B cell (primary cell): ENCODE measurements around the gene MCF2L. TPM values are rescaled to one million over a fixed set of nuclear protein-coding genes. Genes with fewer than 3 reads are reported as not detected.

Source experiments
- ATAC-seq: fragments of 200-7000 bp; cut with Tn5 transposase; one replicate; pipeline ENCODE4 v1.10.0; 2021; ENCODE audit warnings: low read depth, mild to moderate bottlenecking, moderate number of reproducible peaks, moderate library complexity
- CTCF ChIA-PET: fragments of 350-600 bp; sonication (Branson Sonifier 250); formaldehyde crosslinking; loops from one replicate; lab custom pipeline; 2021; ENCODE audit warnings: antibody characterized with exemption, inconsistent platforms; lab: Charles Lee
- POLR2A ChIA-PET: fragments of 350-600 bp; sonication (Branson Sonifier 250); formaldehyde crosslinking; loops from one replicate; lab custom pipeline; 2021; ENCODE audit warnings: antibody characterized with exemption; lab: Charles Lee
- DNase-seq: peaks from one replicate; pipeline ENCODE4 v3.0.0; 2013
- H2AFZ ChIP-seq: 2 replicates; pipeline ENCODE4 v1.6.1; 2012; ENCODE audit warnings: mild to moderate bottlenecking, low read depth, low read length; ENCODE audit not compliant: insufficient read depth, poor library complexity, severe bottlenecking
- H3K27ac ChIP-seq, 2 donors: 1 replicate in 1 of 2; 2 replicates in 1 of 2; pipeline ENCODE4 v1.5.1; 2012 to 2013; ENCODE audit warnings: low read length in 2 of 2, mild to moderate bottlenecking in 2 of 2, moderate library complexity in 1 of 2
- H3K27me3 ChIP-seq, 4 experiments: fragments of 200-600 bp in 1 of 4; sonication (generic) in 1 of 4; replicated peaks in 1 of 4; 1 replicate in 2 of 4; 2 replicates in 2 of 4; pipeline versions ENCODE4 v1.6.1 to v1.7.0; 2013 to 2016; ENCODE audit warnings: low read length in 3 of 4, mild to moderate bottlenecking in 2 of 4, mixed read lengths in 1 of 4, moderate library complexity in 1 of 4; ENCODE audit not compliant: insufficient read depth in 4 of 4, control insufficient read depth in 3 of 4; ENCODE audit errors: control extremely low read depth in 1 of 4
- H3K36me3 ChIP-seq, 2 experiments: replicated peaks in 1 of 2; 1 replicate in 1 of 2; 2 replicates in 1 of 2; pipeline versions ENCODE4 v1.6.1 to v1.7.1; 2013; ENCODE audit warnings: low read length in 1 of 2; ENCODE audit not compliant: insufficient read depth in 2 of 2, control insufficient read depth in 1 of 2; ENCODE audit errors: control extremely low read depth in 1 of 2, extremely low read depth in 1 of 2
- H3K4me1 ChIP-seq, 2 donors: fragments of 200-600 bp in 1 of 2; sonication (generic) in 1 of 2; 1 replicate in 1 of 2; 2 replicates in 1 of 2; pipeline versions ENCODE4 v1.5.1 to v1.6.1; 2013 to 2017; ENCODE audit warnings: low read length in 2 of 2; ENCODE audit not compliant: control insufficient read depth in 2 of 2, insufficient read depth in 2 of 2
- H3K4me2 ChIP-seq: replicated peaks from 2 replicates; pipeline ENCODE3; 2012; ENCODE audit warnings: mild to moderate bottlenecking, low read depth, low read length; ENCODE audit not compliant: poor library complexity, severe bottlenecking
- H3K4me3 ChIP-seq, 5 experiments: fragments of 200-600 bp in 1 of 5; sonication (generic) in 1 of 5; 1 replicate in 3 of 5; 2 replicates in 2 of 5; pipeline versions ENCODE4 v1.5.1 to v1.7.0; 2011 to 2016; ENCODE audit warnings: low read length in 4 of 5, mild to moderate bottlenecking in 4 of 5, low read depth in 2 of 5, control low read depth in 1 of 5, moderate library complexity in 1 of 5; ENCODE audit not compliant: insufficient read depth in 1 of 5; ENCODE audit errors: control extremely low read depth in 1 of 5, extremely low read depth in 1 of 5
- H3K79me2 ChIP-seq: fragments of 200-600 bp; sonication (generic); one replicate; pipeline ENCODE4 v1.6.0; 2016; ENCODE audit warnings: low read length; ENCODE audit not compliant: control insufficient read depth, insufficient read depth
- H3K9ac ChIP-seq: fragments of 200-600 bp; sonication (generic); 2 replicates; pipeline ENCODE4 v1.6.1; 2017; ENCODE audit warnings: mild to moderate bottlenecking, low read length, moderate library complexity
- H3K9me3 ChIP-seq, 3 donors: one replicate each; pipeline versions ENCODE4 v1.6.1 to v1.7.1; 2013; ENCODE audit warnings: low read length in 2 of 3; ENCODE audit not compliant: control insufficient read depth in 2 of 3, insufficient read depth in 1 of 3; ENCODE audit errors: control extremely low read depth in 1 of 3
- H4K20me1 ChIP-seq: 2 replicates; pipeline ENCODE4 v1.6.0; 2012; ENCODE audit warnings: mild to moderate bottlenecking, low read length; ENCODE audit not compliant: insufficient read depth, control insufficient read depth, poor library complexity, severe bottlenecking
- H3K27ac Mint-ChIP-seq: one replicate; pipeline ENCODE4 v1.8.0; 2021; ENCODE audit warnings: mixed read lengths
- H3K27me3 Mint-ChIP-seq: one replicate; pipeline ENCODE4 v1.8.0; 2021; ENCODE audit warnings: mixed read lengths
- H3K4me1 Mint-ChIP-seq: one replicate; pipeline ENCODE4 v1.8.0; 2021; ENCODE audit warnings: mixed read lengths
- H3K4me3 Mint-ChIP-seq: one replicate; pipeline ENCODE4 v1.8.0; 2021; ENCODE audit warnings: mixed read lengths
- H3K9me3 Mint-ChIP-seq: one replicate; pipeline ENCODE4 v1.8.0; 2022; ENCODE audit warnings: mixed read lengths; ENCODE audit not compliant: insufficient read depth
- CTCF ChIP-seq: fragments of 200-600 bp; IDR thresholded peaks from one replicate; pipeline ENCODE4 v1.8.0; 2022; ENCODE audit warnings: antibody characterized with exemption, mild to moderate bottlenecking
- EZH2 ChIP-seq: IDR thresholded peaks from 2 replicates; pipeline ENCODE4 v1.6.1; 2012; ENCODE audit warnings: borderline replicate concordance, low read depth, mild to moderate bottlenecking, moderate library complexity, low read length; ENCODE audit not compliant: insufficient read depth, poor library complexity, severe bottlenecking
- WGBS: methylation state at CpG from one replicate; pipeline ENCODE4 v1.1.5; 2013; ENCODE audit warnings: missing lambda C conversion rate; ENCODE audit not compliant: insufficient coverage; 5-methylcytosine and 5-hydroxymethylcytosine counted together
- intact Hi-C: fragments of 100-400 bp; cut with micrococcal nuclease; formaldehyde crosslinking; loops from one replicate; pipeline ENCODE4 v1.10.0; 2022
- polyA plus RNA-seq: library from polyadenylated mRNA; depleted of rRNA; stranded (reverse); fragments of >200 nt; gene quantifications from 2 replicates; pipeline ENCODE4 v1.2.3, GENCODE V29; 2012
- total RNA-seq, 2 donors: library from RNA; stranded (reverse); fragments of 120-200 nt in 1 of 2; gene quantifications; 1 replicate in 1 of 2; 2 replicates in 1 of 2; pipeline versions ENCODE4 v1.2.3 to v1.2.4, GENCODE V29; 2013 to 2022

MCF2L gene
- total and polyA plus RNA-seq, 2 donors (not counting 1 experiment from before 2014, with no cell fraction given): 3.7 to 8.2 TPM

DNA sequence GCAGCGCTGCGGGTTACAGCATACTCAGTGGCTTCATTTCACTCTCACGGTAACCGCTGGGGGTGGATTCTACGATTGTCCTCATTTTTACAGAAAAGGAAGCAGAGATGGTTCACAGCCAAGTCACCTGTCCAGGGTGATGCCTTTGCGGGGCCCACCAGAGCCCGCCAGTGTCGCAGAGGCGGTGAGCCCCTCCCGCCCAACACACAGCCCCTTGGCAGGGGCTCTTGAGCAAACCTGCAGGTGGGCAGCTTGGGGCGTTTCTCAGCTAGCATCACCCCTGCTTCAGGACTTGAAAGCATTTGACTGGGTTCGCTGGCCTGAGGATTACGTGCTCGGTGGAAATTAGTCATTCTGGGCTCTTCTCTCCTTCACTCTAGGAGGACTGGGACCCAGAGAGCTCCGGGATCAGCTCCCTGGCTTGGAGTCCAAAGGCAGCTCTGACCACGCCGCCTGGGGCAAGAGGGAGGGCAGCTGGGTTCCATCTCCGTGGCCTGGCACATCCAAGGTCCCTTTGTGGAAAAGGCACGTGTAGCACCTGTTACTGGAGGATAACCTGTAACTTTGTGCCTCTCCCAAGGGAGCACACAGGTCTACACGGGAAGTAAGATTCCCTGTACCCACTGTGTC is 74.1 kb downstream of the MCF2L start:
- Histone ChIP-seq H3K4me2 (no peak overlapping the region), H3K27ac (no peak overlapping the region), H4K20me1 (no peaks in the 10 kb centered on the region), H3K4me1 (no peaks in the 10 kb centered on the region), H3K79me2 (no peaks in the 10 kb centered on the region), H3K4me3 (no peak overlapping the region), H3K9me3 (no peaks in the 10 kb centered on the region), H3K9ac (no peak overlapping the region), H3K27me3 (no peaks in the 10 kb centered on the region), H2AFZ (no peak overlapping the region), H3K36me3 (no peaks in the 10 kb centered on the region)
- TF ChIP-seq EZH2 (no peak), CTCF (no peak)
- ATAC-seq (no peak), DNase-seq (no peak)
- CTCF ChIA-PET: no interaction called here
- no peak overlapping the region for H3K27ac Mint-ChIP-seq
- no peaks in the 10 kb centered on the region for H3K9me3 Mint-ChIP-seq
- H3K4me1 Mint-ChIP-seq: no peaks in the 10 kb centered on the region
- H3K27me3 Mint-ChIP-seq: no peaks in the 10 kb centered on the region
- 91% methylated on average over 18 of the region's 20 CpGs for WGBS
- POLR2A ChIA-PET: no interaction called here
- intact Hi-C loops: no loop called here
- no peak overlapping the region for H3K4me3 Mint-ChIP-seq

DNA sequence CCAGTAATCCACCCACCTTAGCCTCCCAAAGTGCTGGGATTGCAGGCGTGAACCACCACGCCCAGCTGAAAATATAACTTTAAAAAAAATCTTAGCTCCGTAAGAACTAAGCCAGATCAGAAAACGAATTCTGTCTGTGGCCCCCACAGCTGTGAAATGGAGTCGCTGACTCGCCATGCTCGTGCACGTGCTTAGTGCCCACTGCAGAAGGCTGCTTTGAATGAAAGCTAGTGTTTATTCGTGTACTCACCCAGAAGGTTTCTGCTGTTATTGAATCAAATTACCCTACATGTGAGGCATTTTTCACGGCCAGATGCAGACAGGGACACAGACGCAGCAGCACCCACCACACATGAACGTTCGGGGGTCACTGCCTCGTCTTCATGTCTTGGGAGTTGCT is 74.9 kb downstream of the MCF2L start:
- no peaks in the 10 kb centered on the region for H3K9me3 ChIP-seq
- no peaks in the 10 kb centered on the region for H3K79me2 ChIP-seq
- 90% methylated on average over 12 of the region's 14 CpGs for WGBS
- Mint-ChIP-seq H3K4me3 (no peak overlapping the region), H3K27ac (no peak overlapping the region), H3K9me3 (no peaks in the 10 kb centered on the region), H3K4me1 (no peaks in the 10 kb centered on the region), H3K27me3 (no peaks in the 10 kb centered on the region)
- CTCF ChIA-PET: no interaction called here
- no peak overlapping the region for H3K27ac ChIP-seq
- H3K27me3 ChIP-seq: no peaks in the 10 kb centered on the region
- POLR2A ChIA-PET: no interaction called here
- ATAC-seq: no peak
- H3K4me3 ChIP-seq: no peak overlapping the region
- no peak for TF ChIP-seq EZH2
- TF ChIP-seq CTCF: no peak
- H3K9ac ChIP-seq: no peak overlapping the region
- intact Hi-C loops: no loop called here
- H3K4me2 ChIP-seq: no peak overlapping the region
- DNase-seq: no peak
- no peaks in the 10 kb centered on the region for H4K20me1 ChIP-seq
- no peaks in the 10 kb centered on the region for H3K4me1 ChIP-seq
- H3K36me3 ChIP-seq: no peaks in the 10 kb centered on the region
- no peak overlapping the region for H2AFZ ChIP-seq
